Measurements from ENCODE around the gene LBHD2.

The LBHD2 gene

GRCh38 chr14:103133210-103134140 lies 49.5 kb downstream of the LBHD2 start:
- no peak for DNase-seq

GRCh38 chr14:103134405-103134804 lies 50.4 kb downstream of the LBHD2 start:
- no peak for DNase-seq

- DNase-seq: no peak
Observed at GRCh38 chr14:103134919-103135318, 50.9 kb downstream of the LBHD2 start.

GRCh38 chr14:103135333-103136260 lies 51.6 kb downstream of the LBHD2 start:
- DNase-seq: no peak

- DNase-seq: peak; percentile 45
Observed at GRCh38 chr14:103136388-103137271, 52.6 kb downstream of the LBHD2 start.

GRCh38 chr14:103137689-103138300 lies 53.8 kb downstream of the LBHD2 start:
- DNase-seq: no peak

- peak; percentile 59 for DNase-seq
Observed at GRCh38 chr14:103138301-103139131, 54.5 kb downstream of the LBHD2 start.

- DNase-seq: no peak
Observed at GRCh38 chr14:103139132-103140025, 55.4 kb downstream of the LBHD2 start.

Measured in inflammatory macrophage treated with lipopolysaccharide for 4 hours (primary cell).